Measurements from ENCODE around the gene RAB33B.

The RAB33B gene

DNA sequence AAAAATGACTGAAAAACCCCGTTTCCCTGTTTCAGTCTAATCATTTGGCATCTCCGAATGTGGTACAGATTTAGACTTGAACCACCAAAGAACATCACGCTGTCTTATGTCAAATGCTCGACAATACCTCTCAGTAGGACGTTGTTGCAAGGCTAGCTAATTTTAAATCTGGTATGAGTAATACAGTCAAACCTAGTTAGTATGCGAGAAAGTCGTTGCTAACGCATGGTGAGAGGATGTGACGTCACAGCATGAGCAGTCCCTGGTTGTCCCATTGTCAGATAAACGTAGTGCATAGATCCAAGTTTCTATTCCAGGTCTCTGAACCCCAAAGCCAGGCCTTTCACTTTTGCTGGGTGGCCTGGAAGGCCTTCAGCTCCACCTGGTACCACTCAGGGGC is 57.4 kb downstream of the RAB33B start:
- DNase-seq, result no peak

- no peak for DNase-seq
Observed at GRCh38 chr4:139514382-139515059, 60.6 kb downstream of the RAB33B start.

DNA sequence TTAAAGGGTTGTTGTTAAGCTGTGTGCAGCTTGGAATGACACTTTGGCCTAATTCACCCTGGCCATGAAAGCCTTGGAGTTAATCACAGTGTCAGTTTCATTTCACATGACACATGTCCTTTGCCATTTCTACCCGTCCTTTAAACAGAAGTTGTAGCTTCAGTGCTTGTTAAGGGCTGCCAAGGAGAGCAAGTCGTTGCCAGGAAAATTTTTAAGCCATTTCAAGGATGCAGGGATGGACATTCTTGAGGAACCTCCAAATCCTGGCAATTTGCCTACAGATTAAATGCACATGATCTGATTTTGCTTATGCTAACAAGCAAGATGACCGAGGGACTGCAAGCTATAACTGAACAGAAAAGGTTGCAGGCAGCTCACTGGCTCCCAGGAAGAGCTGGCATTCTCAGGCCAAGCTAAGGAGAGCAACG is 61.6 kb downstream of the RAB33B start:
- DNase-seq, result no peak

DNA sequence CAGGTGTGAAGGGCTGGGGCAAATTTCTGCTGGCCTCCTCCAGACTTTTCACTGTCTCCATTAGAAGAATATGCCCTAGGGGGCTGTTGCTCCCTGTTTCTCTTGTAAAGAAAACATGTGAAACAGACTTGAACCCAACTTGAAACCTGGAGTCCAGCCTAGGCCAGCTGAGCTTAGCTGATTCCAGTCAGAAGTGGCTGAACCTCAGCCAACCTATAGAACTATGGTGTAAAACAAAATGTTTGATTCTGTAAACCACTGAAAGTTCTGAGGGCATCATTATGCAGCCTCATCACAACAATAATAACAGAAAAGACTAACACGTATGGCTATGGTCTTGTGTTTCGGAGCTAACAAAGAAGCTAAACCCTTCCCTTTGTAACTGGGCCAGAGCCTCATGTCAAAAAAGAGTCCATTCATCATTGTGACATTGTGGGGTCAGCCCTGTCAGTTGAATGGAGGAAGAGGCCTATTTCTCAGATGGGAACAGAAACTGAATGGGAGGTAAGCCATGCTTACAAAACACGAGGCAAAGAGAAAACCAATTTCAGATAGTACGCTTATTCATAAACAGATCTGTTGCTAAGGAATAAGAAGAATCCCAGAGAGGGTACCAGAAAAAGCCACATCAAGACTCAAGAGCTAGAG is 68.0 kb downstream of the RAB33B start:
- DNase-seq, result no peak

DNA sequence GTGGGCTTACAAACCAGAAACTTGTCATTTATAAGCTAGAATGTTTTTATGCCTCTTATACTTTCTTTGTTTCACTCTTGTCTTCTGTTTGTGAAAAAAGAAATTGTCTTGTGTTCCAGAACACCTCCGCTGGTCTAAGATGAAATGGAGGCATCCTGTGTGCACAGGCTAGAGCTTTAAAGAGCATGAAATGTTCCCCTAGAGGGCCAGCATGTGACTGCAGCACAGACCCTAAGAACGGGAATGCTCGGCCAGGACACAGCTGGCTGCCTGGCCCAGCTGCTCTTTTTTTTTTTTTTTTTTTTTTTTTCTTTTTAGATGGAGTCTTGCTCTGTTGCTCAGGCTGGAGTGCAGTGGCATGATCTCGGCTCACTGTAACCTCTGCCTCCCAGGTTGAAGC is 68.5 kb downstream of the RAB33B start:
- no peak for DNase-seq

GRCh38 chr4:139523076-139523475 is 69.2 kb downstream of the RAB33B start:
- DNase-seq, result no peak

- no peak for DNase-seq
Observed at GRCh38 chr4:139524062-139524631, 70.2 kb downstream of the RAB33B start.

DNA sequence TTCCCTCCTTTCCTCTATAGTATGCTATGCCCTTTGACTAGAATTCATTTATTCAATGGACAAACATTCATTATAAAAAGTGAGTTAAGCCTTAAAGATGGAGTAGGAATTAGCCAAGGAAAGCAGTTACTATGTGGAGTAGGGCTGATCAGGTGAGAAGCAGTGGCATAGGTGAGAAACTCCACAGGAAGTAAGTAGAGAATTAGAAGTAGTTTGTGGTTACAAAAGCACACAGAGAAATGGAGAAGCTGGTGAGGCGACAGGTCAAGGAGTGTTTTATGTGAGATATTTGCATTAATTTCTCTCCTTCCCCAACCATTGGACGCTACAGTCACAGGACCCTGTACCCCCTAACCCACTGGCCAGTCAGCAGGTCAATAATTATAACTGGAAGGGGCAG is 71.5 kb downstream of the RAB33B start:
- DNase-seq, result no peak
